Muscle of back (tissue), 11 donors: ENCODE results near the gene B3GALNT1. TPM values are rescaled to one million over a fixed set of nuclear protein-coding genes. Genes with fewer than 3 reads are reported as not detected.

ENCODE experiments used
- DNase-seq, 3 donors: peaks; one replicate each; pipeline versions ENCODE4 v3.0.0 to v3.0.0-alpha.2; 2013
- polyA plus RNA-seq, 10 donors: library from polyadenylated mRNA; unstranded; fragments of 120-200 nt; gene quantifications; one replicate each; pipeline ENCODE4 v1.2.1, GENCODE V29; 2013; ENCODE audit not compliant: insufficient read length in 10 of 10

B3GALNT1 gene
- polyA plus RNA-seq, 10 donors: 17.0 to 29.3 (median 19.8) TPM

DNA sequence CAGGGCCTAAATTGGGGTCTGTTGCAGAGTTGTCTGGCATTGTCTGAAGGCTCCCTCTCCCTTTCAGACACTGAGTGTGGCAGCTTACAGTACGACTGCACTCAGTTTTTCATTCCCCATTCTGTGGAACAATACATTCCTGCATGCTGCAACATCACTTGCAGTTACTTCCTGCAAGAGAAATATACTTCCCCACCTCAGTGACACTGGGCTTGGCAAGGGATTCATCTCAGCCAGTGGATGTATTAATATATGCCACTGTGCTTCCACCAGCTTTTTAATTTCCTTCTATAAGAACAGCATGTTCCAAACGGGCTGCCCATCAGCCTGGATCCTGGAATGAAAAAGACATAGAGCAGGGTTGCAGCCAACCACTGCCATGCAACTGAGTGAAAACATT lies 23.1 kb downstream of the B3GALNT1 start:
- no peak for DNase-seq

DNA sequence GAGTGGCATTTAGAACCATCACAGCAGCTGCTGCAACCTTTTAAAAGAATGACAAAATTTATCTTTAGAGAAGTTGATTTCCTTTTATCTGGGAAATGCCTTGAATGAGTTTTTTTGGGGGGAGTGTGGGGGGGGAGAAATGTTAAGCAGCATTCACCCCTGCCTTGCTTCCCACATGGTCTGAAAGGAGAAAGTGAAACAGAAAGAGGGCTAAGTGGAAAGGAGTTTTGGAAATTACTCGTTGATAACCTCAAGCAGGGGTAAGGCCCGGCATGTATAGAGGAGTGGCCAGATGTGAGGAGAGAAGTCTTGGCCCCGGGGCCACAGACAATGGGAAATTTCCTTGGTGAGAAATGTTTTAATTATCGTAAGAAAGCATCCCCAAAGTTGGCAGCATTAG lies 23.5 kb downstream of the B3GALNT1 start:
- DNase-seq: no peak

DNA sequence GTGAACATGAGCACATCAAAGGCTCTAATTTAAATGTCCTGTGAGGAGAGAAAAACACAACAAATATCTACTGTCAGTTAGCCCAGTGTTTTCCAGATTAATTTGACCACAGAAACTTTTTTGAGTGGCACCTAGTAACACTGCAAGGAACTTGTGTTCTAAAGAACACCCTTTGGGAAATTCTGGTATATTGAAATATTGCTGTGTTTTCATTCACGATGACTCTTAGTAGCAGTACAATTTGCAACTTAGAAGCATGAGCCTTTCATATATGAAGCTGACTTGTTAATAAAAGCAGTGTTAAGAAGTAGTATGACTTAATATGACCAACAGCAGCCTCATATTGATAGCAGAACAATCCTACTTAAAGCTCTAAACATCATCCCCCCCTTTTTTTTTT lies 32.0 kb downstream of the B3GALNT1 start:
- no peak for DNase-seq

DNA sequence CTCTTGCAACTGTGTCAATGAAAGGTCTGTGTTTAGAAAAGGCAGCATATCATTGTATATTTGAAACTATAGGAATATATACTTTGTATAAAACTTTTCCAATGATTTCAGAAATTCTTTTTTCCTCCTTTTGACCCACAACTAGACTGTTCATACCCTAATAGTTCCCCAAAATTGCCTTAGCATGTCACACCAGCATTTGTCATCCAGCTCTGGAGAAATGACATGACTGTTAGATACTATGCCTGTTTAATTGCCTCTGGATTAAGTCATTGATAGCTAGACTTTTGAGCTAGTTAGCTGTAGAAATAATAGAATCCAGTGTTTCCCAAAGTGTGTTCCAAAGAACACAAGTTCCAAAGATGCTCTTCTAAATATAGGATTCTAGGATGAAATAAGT lies 32.4 kb downstream of the B3GALNT1 start:
- no peak for DNase-seq

DNA sequence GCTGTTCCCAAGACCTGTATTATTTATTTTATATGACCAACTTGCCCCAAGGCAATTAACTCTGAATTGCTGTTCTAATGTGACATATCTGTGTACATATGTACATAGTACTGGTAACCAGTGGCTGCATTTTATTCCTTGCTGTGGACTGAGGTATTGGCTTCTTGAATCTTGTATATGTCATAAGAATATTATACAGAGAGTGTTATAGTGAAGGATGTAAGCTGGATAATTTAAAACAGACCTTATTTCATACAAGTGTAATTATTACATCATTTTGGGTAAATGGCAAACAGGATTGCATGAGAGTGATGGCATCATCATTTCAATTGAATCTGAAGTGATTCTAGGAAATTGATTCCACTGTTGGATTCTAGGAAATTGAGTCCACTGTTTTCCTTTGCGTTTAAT lies 32.9 kb downstream of the B3GALNT1 start:
- no peak for DNase-seq

DNA sequence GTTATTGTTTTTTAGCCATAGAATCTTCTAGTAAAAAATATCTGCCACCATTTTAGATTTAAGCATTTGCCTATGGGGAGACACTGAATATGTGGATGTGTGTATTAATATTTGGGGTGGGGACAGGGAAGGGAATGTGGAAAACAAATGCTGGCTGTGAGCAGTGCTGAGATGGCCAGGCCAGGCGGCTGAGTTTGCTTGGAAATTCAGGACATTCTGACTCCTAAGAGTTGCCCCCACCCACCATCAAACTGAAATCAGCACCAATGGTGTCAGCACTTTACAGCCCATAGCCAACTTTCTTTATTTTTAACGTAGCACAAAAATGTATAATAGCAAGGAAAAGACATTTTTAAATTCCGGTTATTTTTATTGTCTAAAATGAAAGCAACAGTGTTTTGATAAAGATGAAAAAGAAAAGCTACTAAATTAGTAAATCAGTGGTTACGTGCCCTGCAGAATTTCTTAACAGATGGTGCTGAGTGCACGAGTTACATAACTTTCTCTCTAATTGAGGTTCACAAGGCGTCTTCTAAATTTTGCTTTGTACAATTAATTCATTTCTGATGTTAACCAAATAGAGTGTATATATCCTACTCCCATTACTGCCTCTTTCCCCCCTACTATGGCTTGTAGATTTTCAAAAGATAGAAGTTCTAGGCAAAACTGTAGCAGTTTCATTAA lies 34.0 kb downstream of the B3GALNT1 start:
- no peak for DNase-seq

DNA sequence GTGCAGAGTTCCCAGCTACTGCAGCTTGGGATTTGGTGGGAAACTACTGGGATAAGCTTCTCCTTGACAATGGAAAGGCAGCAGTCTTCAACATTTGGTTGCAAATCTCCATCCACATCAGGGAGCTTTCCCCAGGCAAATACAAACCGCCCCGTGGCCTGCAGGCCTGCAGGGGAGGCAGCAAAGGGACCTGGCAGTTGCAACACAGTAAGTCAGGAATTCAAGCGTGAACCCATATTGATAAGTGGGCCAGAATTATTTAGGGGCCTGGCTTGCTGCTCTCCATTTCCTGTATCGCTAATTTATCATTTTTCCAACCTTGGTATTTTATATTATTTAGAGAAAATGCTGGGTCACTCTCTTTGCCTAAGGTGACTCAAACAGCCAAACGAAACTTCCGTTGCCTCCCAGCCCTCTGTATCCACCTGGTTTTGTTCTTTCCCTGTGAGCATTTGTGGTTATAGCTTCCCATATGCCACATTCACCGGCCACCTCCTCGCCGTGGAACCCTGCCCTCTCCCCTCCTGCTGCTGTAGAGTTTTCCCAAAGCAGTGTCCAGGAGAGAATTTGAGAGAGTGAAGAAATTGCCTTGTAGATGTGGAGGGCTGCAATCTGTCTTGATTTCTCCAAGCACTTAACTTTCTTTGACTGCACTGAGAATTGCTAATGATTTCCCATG lies 34.8 kb downstream of the B3GALNT1 start:
- no peak for DNase-seq

DNA sequence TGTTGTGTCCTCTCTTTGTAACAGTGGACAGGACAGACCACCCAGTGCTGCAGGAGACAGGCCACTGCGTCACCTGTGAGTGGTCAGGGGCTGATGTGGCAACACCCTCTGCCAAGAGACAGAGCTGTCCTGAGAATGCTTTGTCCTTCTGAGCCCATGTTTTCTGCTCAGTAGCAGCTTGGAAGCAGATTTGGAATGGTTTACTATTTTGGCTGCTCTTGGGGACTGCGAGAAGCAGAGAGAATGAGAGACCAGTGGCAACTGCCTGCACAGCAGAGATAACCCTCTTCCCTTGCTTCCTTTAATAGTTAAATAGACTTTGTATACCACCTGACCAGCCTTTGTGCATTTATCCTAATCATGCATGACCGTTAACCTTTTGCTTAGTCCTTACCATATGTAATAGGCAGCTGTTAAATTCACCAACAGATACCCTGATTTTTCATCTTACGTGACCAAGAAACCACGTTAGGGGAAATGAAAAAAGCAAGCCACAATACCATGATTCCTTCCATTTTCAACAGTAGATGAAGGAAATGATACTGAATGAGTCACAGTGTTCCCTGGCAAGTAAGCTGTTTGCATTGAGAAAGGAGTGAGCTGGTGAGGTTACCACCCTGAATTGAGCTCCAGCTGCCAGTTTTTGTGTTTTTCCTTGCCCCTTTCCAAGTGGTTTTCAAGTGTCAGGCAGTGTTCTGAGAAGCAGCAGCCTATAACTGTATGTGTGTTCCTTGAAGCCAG lies 35.5 kb downstream of the B3GALNT1 start:
- peak in 2 of 3 donors; percentile 10 to 18 for DNase-seq

DNA sequence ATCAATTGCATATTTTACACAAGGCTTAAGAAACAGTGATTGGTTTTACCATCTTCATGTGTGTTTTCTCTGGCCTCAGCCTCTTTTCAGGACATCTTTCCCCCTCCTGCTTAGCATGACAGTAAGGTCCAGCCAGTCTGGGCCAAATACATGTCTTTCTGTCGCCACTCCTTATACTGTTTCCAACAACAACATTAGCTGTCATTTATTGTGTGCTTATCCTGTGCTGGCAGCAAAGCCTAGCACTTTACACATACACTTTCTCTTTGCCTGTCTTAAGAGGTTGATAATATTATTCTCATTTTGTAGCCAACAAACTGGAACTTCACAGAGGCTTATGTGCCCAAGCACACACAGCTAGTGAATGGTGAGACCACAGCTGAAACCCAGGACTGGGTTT lies 37.8 kb downstream of the B3GALNT1 start:
- no peak for DNase-seq

DNA sequence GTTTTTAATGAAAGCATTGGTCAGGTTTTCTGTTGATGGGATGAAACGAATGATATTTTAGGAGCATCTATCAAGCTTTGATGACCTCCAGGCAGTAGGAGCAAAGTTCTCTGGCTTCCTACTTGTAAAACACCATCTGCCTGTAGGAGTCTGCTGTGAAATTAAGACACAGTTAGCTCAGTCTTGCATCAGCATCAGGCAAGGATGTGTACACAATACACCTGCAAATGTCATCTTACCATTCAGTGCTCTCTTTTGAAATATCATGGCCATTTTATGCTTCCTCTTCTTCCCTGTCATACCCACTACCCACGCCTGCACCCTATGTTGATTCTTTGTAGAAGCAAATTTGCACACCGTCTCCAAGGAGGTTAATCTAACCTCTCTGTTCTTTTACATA lies 38.2 kb downstream of the B3GALNT1 start:
- DNase-seq: no peak

DNA sequence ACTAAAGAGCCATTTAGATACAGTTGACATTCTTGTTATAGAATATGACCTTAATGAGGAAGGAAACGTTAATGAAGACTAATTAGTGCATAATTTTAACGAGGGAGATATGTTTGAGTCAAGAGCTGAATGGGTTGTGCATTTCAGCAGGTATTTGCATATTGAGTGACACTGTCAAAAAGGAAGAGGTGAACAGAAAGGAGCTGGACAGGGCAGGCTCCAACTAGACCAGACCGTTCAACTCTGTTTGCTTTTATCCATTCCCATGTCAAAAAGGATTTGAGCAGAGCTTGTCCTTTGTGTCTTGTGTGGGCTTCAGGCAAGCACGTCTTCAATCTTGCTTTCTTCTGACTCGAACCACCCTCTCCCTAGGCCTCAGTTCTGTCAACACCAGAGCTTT lies 40.7 kb downstream of the B3GALNT1 start:
- DNase-seq: no peak

DNA sequence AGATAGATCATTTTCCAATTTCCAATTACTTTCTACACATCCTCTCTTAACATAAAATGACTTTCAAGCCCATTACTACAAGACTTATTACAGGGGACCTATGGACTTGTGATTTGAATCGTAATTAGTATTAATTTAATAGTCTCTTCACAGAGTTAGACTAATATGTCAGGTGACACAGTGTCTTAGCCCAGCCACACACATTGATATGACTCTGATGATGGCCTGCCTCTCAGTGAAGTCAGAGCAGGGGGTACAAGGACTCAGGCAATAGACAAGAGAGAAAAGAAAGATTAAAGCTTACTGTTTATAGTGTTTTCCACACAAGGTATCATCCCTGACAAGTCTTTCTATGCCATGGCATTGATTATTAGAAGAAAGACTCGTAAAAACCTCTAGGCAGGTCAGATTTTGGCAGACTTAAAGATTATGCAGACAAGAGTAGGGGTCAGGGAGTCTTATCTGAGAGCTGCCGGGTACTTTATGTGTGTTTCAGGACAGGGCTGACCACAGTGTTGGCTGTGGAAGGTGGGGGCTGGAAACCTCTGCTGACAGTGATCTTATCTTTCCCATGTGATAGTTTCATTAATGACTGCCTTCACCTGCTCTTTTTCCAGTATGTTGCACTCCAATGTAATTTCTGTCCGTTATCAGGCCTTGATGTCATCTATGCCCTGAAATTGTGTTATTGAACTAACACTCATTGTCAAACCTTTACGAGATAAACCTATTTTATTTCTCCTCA lies 50.1 kb downstream of the B3GALNT1 start:
- DNase-seq: no peak

DNA sequence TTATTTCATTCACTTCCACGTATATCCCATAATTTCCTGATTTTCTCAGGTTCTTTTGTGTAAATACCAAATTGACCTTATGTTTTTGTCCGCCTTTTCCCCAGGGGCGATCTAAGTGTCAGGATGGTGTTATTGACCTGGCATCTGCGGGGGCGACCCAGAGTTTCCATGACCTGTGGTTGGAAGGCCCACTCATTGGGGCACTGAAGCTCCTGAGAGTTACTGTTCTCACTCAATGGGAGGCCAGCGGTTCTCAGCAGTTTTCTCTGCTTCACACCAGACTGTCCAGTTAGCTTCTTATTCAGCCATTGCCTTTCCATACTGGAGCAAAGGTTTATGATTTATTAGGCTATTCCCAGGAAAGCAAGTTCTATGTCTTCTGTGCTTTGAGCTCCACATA lies 53.3 kb downstream of the B3GALNT1 start:
- DNase-seq: peak in 1 of 3 donors; percentile 27

DNA sequence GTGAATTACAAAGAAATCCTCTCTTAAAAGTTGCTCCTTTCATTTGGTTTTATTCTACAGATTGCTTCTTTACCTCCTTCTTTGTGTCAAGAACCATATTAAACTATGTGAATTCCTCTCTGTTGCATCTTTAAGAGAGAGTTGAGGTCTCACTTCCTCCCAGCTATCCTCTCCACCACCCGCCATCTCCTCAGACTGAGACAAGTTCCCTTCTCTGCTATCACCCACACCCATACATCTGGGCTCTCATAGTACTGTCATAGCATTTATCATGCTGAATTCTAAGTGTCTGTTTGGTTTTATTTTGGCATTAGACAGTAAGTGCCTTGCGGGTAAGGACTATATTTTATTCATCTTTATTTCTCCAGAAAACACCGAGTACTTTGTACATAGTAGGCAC lies 54.2 kb downstream of the B3GALNT1 start:
- no peak for DNase-seq

DNA sequence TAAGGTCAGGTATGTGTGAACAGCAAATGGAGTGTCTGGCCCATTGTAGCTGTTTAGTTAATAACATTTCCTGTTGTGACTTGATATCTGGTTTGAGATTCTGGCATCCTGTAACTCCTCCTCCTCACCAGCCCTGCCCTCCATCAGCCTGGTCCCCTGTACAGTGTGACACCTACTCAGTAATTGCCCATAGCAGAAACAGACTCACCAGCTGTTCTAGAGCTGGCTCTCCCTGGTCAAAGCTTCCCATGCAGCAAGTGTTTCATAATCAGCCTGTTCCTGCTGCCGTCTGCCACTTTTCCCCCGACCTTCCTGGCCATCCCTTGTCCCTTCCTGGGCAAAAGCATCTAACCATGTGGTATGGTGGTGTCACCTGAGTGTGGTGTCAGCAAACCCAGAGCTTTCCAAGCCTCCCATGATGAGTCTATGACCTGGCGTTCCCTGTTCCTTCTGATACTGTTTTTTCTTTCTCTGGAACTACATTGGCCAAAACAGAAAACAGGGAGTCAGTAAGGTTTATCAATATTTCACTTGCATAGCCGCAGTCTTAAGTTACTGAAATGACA lies 55.4 kb downstream of the B3GALNT1 start:
- no peak for DNase-seq

DNA sequence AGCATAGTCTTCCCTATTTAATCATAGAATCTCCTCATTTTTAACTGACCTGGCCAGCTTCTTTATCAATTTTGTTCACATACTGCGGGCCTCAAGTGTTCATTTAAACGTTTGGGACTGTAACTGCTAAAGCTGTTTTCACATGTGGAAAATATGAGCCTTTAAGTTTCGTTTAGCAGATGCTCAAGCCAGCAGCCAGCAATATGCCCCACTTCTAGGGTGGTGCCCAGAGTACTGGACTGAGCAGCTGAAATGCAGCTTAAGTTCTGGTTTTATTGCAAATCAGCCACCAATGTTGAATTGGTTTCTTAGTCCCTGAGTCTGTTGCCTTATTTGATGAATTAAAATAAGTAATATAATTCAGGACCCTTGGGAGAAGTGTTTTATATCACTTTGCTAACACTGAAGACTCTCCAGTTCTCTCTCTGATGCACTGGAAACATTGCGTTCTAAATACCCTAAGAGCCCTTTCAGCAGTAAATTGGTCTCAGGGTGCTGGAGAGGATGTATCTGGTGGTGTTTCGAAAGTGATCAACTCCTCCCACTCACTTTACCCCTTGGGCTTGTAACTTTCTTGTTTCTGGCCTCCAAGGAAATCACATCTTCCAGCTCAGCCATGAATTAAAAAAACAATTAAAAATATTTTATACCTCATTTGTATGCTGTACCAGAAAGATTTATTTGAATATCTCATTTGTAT lies 61.7 kb downstream of the B3GALNT1 start:
- DNase-seq: no peak

DNA sequence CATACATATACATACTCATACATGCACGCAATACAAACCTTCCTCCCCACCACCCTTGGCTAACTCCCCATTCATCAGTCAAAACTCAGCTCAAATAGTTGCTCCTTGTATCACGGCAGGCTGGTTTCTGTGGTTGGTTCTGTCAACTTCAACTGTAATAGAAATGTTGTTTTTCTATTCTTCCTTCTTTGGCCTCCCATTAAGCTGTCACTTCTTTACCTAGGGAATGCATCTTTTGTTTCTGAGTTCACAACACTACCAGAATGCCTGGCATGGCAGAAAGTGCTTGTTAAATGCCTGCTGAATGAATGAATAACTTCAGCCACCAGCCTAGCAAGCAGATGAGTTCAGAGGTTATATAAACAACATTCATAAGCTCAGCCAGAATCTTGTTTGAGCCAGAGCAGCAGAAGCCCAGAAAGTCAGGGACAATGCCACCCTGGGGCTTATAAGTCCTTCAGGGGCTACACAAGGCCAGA lies 63.1 kb downstream of the B3GALNT1 start:
- no peak for DNase-seq

DNA sequence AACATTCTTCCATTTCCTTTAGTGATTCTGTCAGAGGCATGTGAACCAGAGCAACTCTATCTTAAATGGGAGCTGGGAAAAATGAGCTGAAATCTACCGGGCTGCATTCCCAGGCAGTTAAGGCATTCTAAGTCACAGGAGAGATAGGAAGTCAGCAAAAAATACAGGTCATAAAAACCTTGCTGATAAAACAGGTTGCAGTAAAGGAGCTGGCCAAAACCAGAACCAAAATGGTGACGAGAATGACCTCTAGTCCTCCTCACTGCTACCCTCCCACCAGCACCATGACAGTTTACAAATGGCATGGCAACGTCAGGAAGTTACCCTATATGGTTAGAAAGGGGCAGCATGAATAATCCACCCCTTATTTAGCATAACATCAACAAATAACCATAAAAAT lies 66.4 kb downstream of the B3GALNT1 start:
- no peak for DNase-seq

DNA sequence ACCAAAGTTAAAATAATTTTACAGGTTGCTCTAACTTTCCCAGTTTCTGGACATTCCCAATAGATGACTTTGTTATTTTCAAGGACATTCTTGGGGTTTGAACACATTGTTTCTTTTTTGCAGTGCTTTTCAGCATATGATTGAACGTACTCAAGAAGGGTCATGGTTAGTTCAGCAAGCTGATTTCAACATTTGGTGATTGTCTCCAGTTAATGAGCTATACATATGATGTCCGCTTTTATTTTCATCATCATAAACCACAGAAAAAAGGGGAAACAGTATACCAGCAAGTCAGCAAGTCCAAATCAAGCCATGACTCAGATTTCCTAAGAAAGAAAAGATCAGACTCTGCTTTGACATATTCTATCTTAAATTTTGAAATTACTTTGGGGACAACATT lies 69.4 kb downstream of the B3GALNT1 start:
- DNase-seq: peak in 2 of 3 donors; percentile 25 to 36

DNA sequence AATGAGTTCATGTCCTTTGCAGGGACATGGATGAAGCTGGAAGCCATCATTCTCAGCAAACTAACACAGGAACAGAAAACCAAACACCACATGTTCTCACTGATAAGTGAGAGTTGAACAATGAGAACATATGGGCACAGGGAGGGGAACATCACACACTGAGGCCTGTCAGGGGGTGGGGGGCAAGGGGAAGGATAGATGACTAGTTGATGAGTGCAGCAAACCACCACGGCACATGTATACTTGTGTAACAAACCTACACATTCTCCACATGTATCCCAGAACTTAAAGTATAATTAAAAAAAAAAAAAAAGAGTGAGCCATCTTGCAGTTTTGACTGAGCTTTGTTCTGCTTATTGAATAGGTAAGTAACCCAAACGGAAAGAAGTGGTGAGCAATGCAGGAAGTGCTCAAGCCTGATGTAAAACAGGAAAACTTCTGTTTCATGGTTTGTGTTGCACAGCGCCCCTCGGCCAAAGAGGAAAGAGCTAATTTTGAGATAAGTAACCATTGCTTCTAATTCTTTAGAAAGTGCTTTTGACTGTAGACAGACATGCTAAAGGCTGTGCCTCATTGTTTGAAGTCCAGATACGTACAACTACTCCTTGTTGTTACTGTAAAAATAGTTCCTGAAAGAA lies 70.1 kb downstream of the B3GALNT1 start:
- DNase-seq: peak in 1 of 3 donors; percentile 12
